RPMI7951 (cell line): Measurements from ENCODE around the gene CIB4. TPM values are rescaled to one million over a fixed set of nuclear protein-coding genes. Genes with fewer than 3 reads are reported as not detected.

Source experiments
- DNase-seq: peaks from one replicate; pipeline ENCODE4 v3.0.0-alpha.2; 2012; ENCODE audit warnings: low read depth
- total RNA-seq: library from RNA; depleted of rRNA; stranded (reverse); fragments of >200 nt; shearing (Covaris generic); gene quantifications from 2 replicates; pipeline ENCODE4 v1.2.3, GENCODE V29; 2014

The CIB4 gene
- total RNA-seq, 1 experiment from 2014 or later: not detected

DNA sequence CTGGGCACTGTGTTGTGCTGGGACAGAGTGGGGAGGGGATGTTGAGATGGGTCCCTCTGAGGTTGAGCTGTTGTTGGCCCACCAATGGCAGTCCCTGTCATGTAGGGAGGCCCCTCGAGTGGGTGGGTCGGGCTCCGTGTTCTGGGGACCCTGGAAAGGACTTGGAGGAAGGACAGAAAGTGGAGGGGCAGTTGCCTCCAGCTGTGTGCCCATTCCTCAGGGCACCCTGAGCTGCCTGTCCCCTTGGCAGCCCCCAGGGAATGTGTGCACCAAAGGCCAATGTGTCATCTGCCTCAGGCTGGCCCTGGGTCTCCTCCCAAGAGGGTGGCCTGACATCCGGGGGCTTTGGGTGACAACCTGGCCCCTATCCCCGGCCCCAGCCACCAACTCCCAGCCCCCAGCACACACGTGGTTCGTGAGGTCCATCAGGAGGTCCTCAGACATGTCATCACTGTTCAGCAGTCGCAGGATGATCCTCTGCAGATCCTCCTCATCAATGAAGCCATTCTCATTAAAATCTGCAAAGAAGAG is 57.7 kb downstream of the CIB4 start:
- DNase-seq: no peak

GRCh38 chr2:26582890-26583289 is 58.3 kb downstream of the CIB4 start:
- no peak for DNase-seq

- DNase-seq: no peak
Measured at GRCh38 chr2:26581991-26582842, 58.9 kb downstream of the CIB4 start.

DNA sequence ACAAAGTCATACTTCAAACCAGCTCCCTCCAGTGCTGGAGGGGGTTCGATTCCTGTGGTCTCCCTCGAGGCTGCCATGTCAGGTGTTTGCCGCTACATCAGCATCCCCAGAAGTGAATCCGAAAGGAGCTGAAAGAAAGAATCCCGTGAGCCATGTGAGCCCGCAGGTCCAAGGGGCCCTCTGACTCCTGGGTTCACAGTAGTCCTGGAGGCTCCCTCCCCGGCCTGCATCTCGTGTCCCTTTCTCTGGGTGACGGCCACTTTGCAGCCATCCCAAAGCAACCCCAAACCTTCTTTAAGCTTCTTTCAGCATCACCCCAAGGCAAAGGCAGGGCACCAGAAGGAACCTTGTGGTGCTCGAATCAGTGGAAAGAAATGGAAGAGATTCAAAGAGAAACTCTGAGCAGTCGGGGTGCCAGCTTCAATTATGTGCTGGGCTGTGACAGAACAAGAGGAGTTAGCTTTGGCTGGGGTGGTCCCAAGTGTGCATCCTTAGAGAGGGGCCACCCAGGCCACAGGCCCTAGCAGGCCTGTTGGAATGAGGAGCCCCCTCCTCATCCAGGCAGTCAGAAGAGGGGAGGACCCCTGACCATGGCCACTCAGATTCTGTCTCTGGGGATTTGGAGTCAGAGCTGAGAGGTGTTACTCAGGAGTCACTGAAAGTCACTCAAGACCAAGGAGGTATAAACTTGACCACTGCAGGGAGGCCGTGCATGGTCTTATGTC is 59.7 kb downstream of the CIB4 start:
- no peak for DNase-seq

- no peak for DNase-seq
Measured at GRCh38 chr2:26580751-26581150, 60.4 kb downstream of the CIB4 start.

GRCh38 chr2:26580151-26580550 is 61.0 kb downstream of the CIB4 start:
- DNase-seq: no peak

DNA sequence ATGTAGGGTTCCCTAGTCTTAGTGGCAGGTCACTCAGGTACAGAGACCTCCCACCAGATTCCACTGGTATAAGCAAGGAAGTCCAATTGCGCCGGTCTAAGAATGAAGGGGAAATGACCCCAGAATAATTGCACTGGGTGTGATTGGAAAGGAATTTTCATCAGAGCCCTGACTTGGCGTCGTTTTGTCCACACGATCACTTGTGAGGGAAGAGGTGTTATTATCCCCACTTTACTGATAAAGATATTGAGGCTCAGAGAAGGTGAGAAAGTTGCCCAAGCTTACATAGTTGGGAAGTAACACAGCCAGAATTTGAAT is 61.5 kb downstream of the CIB4 start:
- no peak for DNase-seq

DNA sequence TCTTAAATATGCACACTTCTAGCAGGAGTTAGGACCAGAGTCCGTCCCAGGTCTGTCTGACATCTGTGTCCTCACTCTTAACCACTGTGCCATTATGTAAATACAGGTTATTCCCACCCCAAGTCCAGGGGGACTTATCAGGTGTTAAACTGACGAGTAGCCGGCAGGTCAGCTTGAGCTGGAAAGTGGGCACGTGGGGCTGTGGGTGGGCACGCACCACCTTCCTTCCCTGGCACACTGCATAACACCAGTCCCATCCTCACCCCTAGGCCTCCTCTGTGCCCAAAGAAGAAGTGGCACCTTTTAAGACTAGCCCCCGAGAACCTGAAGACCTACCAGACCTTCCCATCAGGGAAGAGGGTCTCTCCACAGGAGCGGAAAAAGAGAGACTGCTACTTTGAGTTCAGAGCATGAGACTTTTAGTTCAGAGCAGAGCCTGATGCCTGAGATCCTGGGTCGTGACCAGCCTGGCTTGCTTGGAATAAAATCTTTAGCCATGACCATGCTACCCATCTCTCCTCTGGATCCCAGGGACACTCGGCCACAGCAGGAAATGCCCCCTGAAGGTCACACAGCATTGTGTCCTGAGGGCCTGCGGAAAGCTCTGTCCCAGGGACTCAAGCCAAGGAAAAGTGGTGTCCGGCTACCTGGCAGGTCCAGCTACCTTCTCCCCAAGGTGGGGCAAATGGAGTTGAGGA is 62.0 kb downstream of the CIB4 start:
- no peak for DNase-seq

DNA sequence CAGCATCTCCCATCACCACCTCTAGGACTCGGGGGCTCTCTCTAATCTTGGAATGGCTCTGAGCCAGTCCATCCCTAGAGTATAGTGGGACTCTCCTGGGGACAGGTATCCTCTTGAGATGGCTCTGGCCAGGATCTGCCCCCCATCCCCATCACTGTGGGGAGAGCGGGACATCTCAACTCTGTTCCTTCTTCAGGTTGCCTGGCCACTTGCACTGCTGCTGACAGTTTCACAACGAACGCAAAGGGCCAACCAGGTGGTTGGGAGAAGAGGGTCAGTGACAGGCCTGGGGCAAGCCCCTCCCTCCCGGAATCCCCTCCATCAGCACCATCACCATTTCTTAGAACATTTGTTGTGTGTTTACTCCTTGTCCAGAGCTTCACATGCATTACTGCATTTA is 62.6 kb downstream of the CIB4 start:
- no peak for DNase-seq

DNA sequence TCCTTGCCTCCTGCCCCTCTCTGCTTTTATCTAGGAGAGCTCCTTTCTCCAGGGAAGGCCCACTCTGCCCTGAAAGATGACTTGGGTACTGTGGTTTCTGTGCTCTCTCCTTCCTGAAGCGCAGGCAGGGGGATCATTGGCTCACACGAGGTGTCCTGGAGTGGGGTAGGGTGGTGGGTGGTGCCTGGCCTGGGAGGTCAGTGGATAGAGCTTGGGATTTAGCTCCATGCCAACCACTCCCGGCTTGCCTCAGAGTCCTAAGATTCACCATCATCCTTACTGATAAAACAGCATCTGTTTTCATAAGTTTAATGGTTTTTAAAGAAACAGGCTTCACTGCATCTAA is 63.1 kb downstream of the CIB4 start:
- DNase-seq: no peak

GRCh38 chr2:26577442-26578112 is 63.6 kb downstream of the CIB4 start:
- peak; percentile 58 for DNase-seq

- no peak for DNase-seq
Measured at GRCh38 chr2:26576565-26577441, 64.4 kb downstream of the CIB4 start.

DNA sequence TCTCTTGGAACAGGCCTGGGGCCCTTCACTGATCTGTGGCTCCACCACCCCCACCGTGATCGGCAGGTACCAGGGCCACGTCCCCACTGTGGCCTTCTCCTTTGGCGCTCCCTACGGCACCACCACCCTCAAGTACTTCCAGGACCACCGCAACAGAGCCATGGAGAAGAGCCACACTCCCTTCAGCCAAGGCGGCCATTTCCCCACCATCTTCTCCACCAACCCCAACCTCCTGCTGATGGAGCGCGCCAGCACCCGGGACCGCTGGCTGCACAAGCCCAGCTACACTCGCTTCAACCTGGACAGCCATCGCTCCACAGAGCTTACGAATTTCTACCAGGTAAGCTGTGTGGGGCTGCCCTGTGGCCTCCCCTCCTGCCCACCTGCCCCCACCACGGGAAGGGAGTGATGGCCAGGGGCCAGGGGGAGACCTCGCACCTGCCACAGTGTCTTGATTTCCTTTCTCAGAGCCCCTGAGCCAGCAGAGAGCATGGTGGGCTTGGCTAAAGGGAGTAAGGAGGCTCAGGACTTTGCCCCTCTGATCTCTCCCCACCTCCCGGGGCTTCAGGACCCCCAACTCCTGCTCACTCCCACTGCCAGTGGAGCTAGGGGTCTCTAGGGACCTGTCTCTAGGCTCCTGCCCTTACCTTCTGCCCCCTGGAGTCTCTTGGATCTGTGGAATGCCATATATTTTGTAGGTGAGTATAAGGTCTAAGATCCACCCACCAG is 65.2 kb downstream of the CIB4 start:
- DNase-seq: no peak

DNA sequence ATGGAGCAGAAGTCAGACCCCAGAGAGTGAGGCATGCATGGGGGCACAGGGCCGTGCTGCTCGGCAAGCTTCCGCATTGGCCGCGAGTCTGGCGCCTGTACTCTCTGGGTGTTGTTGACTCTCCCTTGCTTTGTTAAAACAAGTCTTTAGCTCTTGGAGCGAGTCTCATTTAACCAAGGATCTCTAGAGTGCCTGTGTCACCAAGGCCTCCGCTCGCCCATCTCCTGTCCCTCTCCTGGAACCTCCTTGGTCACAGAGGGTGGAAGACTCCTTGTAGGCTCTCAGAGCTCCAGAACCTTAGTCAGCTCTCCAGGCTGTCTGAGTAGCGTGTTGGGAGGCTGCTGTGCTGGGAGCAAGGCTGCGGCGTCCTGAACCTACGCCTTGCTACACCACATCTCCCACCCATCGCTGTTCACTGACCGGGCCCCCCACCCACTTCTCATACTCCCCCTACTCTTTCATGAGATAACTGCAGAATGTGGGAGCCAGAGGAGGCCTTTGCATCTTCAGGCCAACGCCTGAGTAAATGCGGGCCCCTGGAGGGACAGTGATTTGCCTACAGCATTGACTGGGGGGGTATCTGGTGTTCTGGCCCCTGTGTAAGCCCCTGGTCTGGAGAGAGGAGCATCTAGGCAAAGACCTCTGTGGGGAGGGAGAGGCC is 66.1 kb downstream of the CIB4 start:
- DNase-seq: no peak

DNA sequence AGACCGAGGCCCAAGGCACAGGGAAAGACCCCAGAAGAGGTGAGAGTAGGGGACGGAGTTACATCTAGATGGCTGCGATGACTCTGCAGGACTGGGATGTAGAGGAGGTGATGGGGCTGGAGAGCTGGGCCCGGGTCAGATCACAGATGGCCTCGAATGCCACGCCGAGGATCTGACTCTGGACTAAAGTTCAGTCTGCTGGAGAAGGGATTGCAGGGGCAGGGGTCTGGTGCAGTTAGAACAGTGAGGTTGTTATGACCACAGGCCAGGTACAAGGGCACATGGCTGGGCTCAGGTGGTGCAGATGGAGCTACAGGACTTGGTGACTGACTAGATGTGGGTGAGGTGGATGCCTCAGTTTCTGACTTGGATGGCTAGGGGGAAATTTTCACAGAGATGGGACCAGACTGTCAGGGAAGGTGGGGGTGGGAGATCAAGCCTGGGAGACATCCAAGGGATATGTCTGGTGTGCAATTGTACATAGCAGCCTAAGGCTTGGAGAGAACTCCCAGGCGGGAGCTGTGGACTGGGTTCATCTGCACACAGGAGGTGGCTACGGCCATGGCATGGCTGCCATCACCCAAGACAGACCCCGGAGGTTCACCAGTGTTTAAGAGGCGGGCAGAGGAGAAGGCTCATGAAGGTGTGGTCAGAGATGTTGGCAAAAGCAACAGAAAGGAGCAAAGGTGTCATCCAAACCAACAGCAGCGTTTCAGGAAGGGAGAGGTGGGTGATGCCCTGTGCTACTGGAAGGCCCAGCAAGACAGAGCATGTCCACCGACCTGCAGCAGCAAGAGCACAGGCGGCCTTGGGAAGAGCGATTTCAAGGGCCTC is 66.9 kb downstream of the CIB4 start:
- no peak for DNase-seq

DNA sequence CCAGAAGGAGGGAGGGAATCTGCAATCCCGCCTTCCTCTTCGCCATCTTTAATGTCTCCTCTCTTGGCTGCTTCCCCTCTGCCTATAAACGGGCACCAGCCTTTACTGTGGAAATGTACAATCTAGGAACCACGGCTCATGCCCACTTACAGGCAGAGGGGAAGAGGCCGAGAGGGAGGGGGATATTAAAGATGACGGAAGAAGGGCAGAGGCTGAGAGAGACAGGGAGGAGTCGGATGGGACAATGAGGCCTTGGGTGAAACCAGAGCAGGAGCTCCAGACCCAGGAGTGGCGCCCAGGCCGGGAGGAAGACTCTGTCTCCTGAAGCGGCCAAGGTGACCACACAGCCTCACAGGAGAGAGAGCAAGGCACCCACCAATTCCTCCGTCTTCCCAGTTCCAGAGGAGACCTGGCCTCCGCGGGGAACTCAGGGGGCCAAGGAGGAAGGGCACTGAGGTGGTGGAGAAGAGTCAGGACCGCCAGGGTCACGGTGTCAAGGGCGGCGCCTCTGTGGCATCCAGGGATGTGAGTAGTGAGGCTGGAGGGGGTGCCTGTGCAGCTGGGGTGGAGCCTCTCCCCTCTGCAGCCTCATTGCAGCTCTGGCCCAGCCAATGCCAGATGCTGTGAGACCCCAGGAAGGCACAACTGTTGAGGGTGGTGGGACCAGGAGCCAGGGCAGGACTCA is 67.8 kb downstream of the CIB4 start:
- no peak for DNase-seq

DNA sequence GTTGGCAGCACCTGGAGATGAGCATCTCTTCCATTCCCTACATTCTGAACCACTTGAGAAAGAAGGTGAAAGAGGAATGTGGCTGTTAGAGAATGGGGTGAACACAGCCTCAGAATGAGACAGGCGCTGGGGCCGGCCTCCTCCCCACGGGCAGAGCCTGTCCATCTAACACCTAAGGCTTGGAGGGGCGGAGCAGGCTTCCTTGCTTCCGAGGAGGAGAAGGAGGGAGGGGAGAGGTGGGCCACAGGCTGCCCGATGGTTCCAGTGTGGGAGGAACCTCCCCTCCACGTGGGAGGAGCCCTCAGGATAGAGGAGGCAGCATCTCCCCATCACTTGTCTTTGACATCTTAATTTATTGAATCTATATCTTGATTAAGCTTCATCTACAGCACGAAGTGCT is 68.6 kb downstream of the CIB4 start:
- no peak for DNase-seq

DNA sequence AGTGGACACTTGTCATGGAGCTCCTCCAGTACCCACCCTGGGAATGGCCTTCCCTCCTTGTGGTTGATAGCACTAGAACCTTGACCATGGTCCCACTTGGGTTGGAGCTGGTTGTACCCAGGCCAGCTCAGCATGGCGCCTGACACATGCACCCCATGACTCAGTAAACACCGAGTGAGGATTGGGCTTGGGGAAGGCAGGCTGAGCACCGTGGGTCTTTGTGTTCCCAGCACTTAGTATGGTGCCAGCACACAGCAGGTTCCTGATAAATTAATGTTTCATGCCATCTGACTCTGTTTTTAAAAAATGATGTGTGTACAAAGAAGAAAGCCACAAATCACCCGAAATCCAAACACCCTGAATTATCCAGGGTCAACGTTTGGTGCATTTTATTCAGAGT is 69.8 kb downstream of the CIB4 start:
- DNase-seq: no peak
